Measurements from ENCODE around the gene TMEM38A.
A peak's percentile ranks its signal among the peaks of the same experiment; 100 is the strongest.

The TMEM38A gene

DNA sequence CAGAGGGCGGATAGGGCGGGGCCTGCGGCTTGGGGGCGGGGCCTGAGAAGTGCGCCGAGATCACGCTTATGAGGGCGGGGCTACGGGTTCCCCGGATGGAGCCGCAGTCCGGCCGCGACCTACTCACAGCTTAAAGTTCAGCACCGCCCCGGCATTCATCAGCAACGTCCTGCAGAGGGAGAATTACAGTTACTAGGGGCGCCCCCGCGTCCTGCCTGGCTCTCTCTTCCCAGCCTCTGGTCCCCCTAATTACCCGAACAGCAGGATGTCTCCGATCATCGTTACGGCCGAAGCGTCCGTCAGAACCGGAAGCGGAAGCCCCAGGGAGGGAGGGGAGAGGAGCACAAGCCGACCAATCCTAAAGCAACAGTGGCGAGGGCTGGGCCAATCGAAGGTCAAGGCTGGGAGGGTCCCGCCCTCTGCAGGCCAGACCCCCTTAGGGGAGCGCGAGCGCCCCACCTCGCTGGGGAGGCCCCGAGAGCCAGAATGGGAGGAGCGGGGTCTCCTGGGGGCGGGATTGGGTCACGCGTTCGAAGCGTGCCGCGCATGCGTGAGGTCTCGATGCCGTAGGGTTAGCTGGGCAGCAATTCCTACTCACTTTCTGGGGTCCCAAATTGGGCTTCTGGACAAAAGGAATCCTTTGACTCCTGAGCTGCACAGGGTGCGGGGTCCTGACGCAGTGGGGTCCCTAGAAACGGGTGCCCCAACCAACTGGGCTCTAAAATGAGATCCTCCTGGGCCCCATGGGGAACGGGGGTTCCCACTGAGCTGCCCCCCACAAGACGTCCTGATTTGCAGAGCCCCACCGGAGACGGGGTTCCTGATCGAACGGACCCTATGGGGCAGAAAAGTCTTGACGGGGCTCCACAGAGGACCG, 869 bp upstream of the TMEM38A start, which contains the start of gene SMIM7 (continued):
- TF ChIP-seq KLF16 (tag by site-specific recombination; IDR thresholded peaks at IDR 0.05), result peak; percentile 72
- TF ChIP-seq ZNF121 (tag by site-specific recombination; IDR thresholded peaks at IDR 0.05), result no peak
- peak; percentile 99 for TF ChIP-seq GLIS2 (tag by site-specific recombination; IDR thresholded peaks at IDR 0.05)
- TF ChIP-seq ZNF785 (tag by site-specific recombination; IDR thresholded peaks at IDR 0.05), result no peak
- no peak for TF ChIP-seq ZNF184 (tag by site-specific recombination; IDR thresholded peaks at IDR 0.05)
- TF ChIP-seq, protein P1, sequence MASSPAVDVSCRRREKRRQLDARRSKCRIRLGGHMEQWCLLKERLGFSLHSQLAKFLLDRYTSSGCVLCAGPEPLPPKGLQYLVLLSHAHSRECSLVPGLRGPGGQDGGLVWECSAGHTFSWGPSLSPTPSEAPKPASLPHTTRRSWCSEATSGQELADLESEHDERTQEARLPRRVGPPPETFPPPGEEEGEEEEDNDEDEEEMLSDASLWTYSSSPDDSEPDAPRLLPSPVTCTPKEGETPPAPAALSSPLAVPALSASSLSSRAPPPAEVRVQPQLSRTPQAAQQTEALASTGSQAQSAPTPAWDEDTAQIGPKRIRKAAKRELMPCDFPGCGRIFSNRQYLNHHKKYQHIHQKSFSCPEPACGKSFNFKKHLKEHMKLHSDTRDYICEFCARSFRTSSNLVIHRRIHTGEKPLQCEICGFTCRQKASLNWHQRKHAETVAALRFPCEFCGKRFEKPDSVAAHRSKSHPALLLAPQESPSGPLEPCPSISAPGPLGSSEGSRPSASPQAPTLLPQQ (tag by site-specific recombination; IDR thresholded peaks at IDR 0.05), result peak; percentile 61; the same call in 1 of the 2 replicates
- TF ChIP-seq SP2 (tag by site-specific recombination; IDR thresholded peaks at IDR 0.05), result peak; percentile 98
- peak; percentile 45 for TF ChIP-seq KLF9 (tag by site-specific recombination; IDR thresholded peaks at IDR 0.05; ENCODE audit: low read depth)
- peak; percentile 79 for TF ChIP-seq ZIC2 (tag by site-specific recombination; IDR thresholded peaks at IDR 0.05)
- TF ChIP-seq ZEB2 (tag by site-specific recombination; IDR thresholded peaks at IDR 0.05), result peak; percentile 75
- TF ChIP-seq ZFHX2 (tag by site-specific recombination; conservative IDR thresholded peaks at IDR 0.05), result no peak
- 0 out of 2 replicates have a peak, but pooled peaks have one; percentile 14 for TF ChIP-seq ZNF341 (tag by site-specific recombination; IDR thresholded peaks at IDR 0.05; ENCODE audit: low read depth)
- peak; percentile 34; the same call in 1 of the 2 replicates for TF ChIP-seq ZNF24 (tag by site-specific recombination; IDR thresholded peaks at IDR 0.05)

DNA sequence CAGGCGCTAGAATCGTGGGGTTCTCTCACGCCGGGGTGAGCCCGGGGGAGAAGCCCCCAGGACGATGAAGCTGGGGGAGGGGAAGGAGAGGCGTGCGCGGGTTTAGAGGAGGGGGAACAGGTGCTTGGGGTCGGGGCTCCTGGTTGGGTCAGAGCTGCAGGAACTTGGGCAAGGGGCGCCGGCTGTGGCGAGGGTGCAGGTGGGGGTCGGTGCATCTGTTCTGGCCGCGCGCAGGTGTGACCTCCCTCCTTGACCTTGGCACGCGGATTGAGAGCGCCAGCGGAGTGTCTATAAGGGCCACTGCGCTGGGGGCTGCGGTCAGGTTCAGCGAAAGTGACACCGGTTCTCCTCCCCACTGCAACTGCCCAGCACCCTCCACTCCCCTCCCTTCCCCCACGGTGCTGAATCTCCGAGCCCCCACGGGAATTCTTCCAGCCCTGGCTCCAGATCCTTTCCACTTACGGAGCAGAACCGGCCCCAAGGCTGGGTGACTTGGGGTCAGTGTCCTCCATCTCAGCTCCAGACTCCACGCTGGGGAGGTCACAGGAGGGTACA, 618 bp downstream of the TMEM38A start:
- Histone ChIP-seq H3K27ac (ENCODE audit: extremely low read depth, low read depth, low read length) (no peak overlapping the region; the same call in 1 of the 2 replicates), H3K36me3 (ENCODE audit: control insufficient read depth in 2 of 2, insufficient read depth in 1 of 2, low read length in 2 of 2) (peaks cover 0 to 23% of the 10 kb centered on the region in 2 experiments; a peak in 2 of 3 replicates), H3K4me1 (ENCODE audit: control insufficient read depth, insufficient read depth, low read length) (no peaks in the 10 kb centered on the region), H3K4me3 (ENCODE audit: low read depth, low read length) (peak overlapping the region; percentile 99), H3K9me3 (ENCODE audit: control insufficient read depth, insufficient read depth, low read depth, low read length) (no peaks in the 10 kb centered on the region)
- CTCF ChIA-PET, result interaction anchor here (0.7 to 1.3 kb wide), 2 partner anchors 146 to 223 kb away, joined by 3 to 4 read pairs; no protein-coding TSS in a partner anchor
- POLR2A ChIA-PET, result interaction anchor here (1.1 to 2.6 kb wide), 2 partner anchors 11 to 33 kb away, joined by 3 to 12 read pairs; partner anchors contain the start of gene MED26
- no peak for TF ChIP-seq ZNF624 (tag by site-specific recombination; IDR thresholded peaks at IDR 0.05)
- peak; percentile 28; the same call in 1 of the 2 replicates for TF ChIP-seq KLF9 (tag by site-specific recombination; IDR thresholded peaks at IDR 0.05; ENCODE audit: low read depth)
- peak; percentile 93 for TF ChIP-seq ZNF600 (tag by site-specific recombination; IDR thresholded peaks at IDR 0.05)
- TF ChIP-seq, protein P2, sequence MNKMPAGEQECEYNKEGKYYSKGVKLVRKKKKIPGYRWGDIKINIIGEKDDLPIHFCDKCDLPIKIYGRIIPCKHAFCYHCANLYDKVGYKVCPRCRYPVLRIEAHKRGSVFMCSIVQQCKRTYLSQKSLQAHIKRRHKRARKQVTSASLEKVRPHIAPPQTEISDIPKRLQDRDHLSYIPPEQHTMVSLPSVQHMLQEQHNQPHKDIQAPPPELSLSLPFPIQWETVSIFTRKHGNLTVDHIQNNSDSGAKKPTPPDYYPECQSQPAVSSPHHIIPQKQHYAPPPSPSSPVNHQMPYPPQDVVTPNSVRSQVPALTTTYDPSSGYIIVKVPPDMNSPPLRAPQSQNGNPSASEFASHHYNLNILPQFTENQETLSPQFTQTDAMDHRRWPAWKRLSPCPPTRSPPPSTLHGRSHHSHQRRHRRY (tag by site-specific recombination; IDR thresholded peaks at IDR 0.05), result no peak
- 0 out of 2 replicates have a peak, but pooled peaks have one; percentile 18 for TF ChIP-seq ZNF837 (tag by site-specific recombination; IDR thresholded peaks at IDR 0.05)
- TF ChIP-seq ZNF514 (tag by site-specific recombination; IDR thresholded peaks at IDR 0.05), result no peak
- TF ChIP-seq, protein P3, sequence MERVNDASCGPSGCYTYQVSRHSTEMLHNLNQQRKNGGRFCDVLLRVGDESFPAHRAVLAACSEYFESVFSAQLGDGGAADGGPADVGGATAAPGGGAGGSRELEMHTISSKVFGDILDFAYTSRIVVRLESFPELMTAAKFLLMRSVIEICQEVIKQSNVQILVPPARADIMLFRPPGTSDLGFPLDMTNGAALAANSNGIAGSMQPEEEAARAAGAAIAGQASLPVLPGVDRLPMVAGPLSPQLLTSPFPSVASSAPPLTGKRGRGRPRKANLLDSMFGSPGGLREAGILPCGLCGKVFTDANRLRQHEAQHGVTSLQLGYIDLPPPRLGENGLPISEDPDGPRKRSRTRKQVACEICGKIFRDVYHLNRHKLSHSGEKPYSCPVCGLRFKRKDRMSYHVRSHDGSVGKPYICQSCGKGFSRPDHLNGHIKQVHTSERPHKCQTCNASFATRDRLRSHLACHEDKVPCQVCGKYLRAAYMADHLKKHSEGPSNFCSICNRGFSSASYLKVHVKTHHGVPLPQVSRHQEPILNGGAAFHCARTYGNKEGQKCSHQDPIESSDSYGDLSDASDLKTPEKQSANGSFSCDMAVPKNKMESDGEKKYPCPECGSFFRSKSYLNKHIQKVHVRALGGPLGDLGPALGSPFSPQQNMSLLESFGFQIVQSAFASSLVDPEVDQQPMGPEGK (tag by site-specific recombination; IDR thresholded peaks at IDR 0.05), result peak; percentile 86
- no peak for TF ChIP-seq KLF10 (tag by site-specific recombination; IDR thresholded peaks at IDR 0.05)
- no peak for TF ChIP-seq ZNF510 (tag by site-specific recombination; IDR thresholded peaks at IDR 0.05; ENCODE audit: insufficient replicate concordance)
- no peak for TF ChIP-seq ZNF777 (tag by site-specific recombination; IDR thresholded peaks at IDR 0.05; ENCODE audit: borderline replicate concordance)
- TF ChIP-seq KLF16 (tag by site-specific recombination; IDR thresholded peaks at IDR 0.05), result no peak; the same call in 1 of the 2 replicates
- TF ChIP-seq ZNF157 (tag by site-specific recombination; IDR thresholded peaks at IDR 0.05), result no peak
- TF ChIP-seq ZNF677 (tag by site-specific recombination; IDR thresholded peaks at IDR 0.05), result no peak
- no peak for TF ChIP-seq ZNF626 (tag by site-specific recombination; IDR thresholded peaks at IDR 0.05)
- TF ChIP-seq, protein P4, sequence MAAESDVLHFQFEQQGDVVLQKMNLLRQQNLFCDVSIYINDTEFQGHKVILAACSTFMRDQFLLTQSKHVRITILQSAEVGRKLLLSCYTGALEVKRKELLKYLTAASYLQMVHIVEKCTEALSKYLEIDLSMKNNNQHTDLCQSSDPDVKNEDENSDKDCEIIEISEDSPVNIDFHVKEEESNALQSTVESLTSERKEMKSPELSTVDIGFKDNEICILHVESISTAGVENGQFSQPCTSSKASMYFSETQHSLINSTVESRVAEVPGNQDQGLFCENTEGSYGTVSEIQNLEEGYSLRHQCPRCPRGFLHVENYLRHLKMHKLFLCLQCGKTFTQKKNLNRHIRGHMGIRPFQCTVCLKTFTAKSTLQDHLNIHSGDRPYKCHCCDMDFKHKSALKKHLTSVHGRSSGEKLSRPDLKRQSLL (tag by site-specific recombination; IDR thresholded peaks at IDR 0.05), result no peak
- TF ChIP-seq RBAK (tag by site-specific recombination; IDR thresholded peaks at IDR 0.05), result no peak
- TF ChIP-seq ZNF140 (tag by site-specific recombination; IDR thresholded peaks at IDR 0.05), result no peak
- TF ChIP-seq YY1 (tag by site-specific recombination; IDR thresholded peaks at IDR 0.05), result no peak

Measured in HEK293 (cell line).